GM19397 (cell line): ENCODE measurements around the gene SYK.

Source experiments
- ATAC-seq: cut with Tn5 transposase; IDR thresholded peaks from one replicate; pipeline ENCODE4 v1.9.1; 2021; ENCODE audit warnings: mild to moderate bottlenecking, moderate library complexity; ENCODE audit not compliant: unreplicated experiment

SYK gene

DNA sequence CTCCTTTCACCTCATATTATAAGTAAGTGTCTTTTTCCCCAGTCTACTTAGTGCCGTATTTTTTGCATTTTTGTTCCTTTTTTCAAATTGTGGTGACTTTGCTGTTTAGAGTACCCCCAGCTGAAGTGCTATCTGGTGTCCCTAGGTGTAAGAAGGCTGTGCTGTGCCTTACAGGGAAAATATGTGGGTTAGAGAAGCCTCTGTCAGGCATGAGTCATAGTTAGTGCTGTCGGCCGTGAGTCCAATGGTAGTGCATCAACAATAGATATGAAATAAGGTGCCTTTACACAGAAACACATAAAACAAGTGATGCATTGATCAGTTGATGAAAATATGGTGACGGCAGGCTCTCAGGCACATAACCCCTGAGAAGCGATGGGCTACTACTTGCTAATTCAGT lies 20.1 kb downstream of the SYK start:
- no peak for ATAC-seq

DNA sequence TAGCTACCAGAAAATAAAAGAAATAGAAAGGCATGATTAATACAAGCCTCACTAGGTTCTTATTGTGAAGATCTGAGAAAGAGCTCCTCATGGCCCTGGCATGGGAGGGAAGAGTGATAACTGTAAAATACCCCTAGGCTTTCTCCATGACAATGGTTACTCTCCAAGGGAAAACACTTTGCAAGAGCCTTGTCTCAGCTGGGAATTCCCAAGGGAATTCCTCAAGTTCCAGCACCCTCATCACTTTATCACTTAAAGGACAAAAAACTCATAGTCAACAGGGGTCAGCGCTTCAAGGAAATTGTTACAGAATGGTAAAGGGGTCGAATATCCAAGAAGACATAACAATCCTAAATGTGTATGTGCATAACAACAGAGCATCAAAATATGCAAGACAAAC lies 21.2 kb downstream of the SYK start:
- no peak for ATAC-seq

DNA sequence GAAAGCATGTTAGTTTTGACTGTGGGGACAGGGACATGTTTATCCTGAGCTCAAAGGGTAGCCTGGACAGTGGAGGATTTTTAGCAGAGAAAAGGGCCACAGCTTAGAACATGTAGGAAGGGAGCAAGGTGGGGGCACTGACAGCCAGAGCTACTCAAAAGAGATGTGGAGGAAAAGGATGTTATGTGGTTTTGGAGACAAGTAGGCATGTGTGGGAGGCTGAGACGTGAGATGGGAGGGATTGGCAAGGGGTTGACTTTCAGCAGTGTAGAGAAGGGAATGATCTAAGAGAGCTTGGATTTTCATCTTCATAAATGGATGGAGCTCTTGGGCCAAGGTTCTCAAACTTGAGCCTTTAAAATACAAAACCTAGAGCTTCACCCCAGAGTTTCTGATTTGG lies 24.0 kb downstream of the SYK start:
- ATAC-seq, result no peak

DNA sequence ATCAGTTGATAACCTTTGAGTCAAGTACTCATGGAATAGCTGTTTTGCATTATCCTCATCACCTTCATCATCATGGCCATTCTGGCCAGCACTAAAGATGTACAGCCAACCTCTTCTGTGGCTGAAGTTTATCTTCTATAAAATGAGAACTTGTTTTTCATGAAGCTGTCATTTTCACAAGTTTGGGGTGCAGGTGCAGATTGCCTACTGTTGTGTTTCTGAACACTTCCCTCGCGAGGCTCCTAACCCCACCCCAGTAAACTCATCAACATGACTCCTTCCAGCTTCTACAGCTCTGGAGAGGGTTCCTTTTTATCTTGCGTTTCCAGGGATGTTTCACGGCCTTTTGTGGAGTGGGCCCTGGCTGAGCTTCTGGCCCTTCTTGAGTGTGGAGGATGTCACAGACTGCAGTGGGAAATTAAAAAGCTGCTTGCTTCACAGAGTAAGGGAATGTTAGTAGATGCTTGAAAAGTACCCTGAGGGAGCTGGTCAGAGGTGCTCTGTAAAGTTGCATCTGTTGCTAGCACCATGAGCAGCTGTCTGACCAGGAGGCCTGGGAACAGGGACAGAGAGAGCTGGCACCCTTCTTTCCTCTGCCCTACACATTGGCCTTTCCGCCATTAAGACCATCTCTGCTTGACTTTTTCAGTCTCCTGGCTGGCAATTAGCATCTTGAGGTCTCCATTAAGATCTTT lies 24.9 kb downstream of the SYK start:
- no peak for ATAC-seq

DNA sequence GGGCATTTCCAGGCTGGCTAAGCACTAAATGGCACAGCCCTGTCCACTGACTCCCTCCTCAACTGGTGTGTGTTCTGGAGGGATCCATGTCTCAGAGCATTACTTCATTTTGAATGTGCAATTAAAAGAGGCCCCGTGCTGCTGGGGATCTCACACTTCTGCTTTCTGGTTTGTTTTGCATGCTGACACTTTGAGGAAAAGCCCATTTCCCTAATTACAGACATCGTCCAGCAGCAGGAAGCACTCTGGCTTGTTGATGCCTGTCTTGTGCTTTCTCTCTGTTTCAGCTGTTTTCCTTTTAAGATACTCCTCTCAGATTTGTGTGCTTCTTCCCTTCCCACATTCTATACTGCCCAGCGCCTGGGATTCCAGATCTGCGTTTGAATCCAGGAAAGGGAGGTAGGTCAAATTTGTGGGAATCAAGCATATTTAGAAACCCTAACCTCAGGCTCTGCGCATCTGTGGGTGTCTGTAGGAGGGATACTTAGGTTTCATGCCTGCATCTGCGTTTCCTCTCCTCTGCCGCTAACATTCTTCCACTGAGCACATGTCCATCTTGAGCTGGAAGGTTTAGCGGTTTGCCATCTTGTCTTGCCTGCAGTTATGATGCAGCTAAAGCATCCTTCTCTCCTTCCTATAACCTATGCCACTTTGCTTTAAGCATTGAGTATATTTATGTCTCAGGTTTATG lies 25.7 kb downstream of the SYK start:
- no peak for ATAC-seq

DNA sequence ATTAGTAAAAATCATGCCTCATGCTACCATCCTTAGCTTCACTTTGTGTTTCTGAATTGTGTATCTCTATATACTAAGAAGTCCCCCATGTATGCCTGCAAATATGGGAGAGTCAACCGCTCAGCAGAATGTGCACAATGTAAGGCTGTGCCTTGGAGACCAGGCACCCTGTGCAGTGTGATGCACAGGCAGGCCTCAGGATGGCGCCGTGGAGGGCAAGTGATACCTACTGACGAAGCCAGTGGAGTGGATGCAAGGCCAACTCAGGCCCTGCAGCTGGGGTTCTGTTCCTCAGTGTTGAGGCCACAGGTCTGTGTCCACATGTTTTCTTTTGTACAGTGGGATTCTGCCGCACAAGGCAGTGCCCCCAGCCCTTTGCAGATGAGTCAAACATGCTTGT lies 28.4 kb downstream of the SYK start:
- ATAC-seq, result no peak

DNA sequence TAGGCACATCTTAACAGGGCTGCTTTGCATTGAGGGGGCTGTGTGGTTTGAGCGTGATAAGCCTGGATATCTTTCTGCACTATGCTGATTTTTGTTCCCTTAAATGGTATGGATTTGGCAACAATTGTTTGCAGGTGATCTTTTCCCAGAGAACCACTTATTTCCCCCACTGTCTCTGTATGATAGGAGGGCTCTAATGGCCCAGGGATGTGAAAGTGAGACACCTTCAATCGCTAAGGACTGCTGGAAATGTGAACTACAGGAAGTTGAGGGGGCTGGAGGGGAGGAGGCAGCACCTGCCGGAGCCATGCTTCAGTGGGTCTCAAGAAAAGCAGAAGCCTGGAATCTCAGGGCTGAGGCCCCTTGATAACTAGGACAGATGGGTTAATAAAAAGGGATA lies 29.4 kb downstream of the SYK start:
- ATAC-seq, result peak; percentile 58

DNA sequence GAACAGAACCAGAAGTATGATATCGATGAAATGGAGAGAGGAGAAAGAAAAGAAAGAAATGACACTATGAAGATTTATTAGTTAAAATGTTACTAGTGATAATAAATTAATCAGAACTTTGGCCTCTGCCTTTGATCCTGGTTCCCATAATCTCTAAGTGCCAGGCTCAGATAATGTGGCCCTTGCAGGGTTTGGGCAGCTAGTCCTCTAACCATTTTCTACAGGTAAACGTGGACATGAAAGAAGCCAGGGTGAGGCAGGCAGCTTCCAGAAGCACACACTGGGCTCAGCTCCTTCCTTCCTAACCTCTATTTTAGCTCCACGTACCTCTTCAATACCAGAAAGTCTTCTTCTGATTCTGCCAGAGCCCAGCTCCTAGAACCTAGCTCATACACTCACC lies 30.6 kb downstream of the SYK start:
- ATAC-seq, result no peak

DNA sequence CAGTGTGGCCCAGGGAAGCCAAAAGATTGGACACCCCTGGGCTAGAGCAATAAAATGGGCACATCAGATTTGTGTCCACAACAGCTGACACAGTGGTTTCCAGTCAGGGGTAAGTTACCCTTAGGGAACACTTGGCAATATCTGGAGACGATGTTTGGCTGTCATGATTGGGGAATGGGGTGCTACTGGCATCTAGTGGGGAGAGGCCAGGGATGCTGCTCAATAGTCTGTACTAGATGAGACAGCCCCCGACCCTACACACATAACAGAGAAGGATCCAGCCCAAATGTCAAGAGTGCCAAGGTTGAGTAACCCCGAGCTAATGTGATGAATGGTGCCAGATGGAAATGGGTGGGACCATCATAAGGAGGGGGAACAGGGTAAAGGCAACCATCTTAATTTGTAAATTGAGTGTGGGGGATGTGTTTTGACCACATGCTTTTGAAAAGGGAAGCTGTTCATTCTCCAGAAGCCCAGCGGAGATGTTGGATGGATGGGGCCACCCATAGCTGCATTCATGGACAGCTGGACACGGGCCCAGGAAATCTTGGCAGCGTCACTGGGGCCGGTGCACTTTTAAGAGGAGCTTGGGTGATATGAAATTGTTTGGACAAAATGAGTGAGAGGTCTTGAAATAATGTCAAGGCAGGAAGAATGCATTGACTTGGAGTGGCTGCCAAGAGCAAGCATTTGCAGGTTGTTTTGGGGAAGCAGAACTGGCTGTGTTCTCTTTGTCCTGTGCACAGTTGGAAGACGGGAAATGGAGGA lies 33.4 kb downstream of the SYK start:
- no peak for ATAC-seq

DNA sequence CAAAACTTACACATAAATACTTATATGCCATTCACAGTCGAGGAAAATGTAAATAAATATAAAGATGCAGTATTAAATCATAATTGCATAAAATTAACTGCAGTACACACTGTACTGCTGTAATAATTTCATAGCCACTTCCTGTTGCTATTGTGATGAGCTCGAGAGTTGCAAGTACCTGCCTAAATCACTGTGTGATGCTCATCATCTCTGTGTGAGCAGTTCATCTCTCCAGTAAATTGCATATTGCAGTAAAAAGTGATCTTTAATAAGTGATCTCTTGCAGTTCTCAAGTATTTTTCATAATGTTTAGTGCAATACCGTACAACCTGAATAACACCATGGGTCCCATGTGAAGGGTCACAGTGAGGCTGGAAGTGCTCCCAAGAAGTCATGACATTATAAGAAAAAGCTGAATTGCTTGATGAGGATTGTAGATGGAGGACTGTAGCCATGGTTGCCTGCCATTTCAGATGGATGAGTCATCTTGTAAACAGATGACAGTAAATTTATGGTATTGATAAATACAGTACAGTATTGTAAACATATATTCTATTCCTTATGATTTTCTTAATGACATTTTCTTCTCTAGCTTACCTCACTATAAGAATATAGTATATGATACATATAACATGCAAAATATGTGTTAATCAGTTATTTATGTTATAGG lies 34.9 kb downstream of the SYK start:
- ATAC-seq, result no peak

DNA sequence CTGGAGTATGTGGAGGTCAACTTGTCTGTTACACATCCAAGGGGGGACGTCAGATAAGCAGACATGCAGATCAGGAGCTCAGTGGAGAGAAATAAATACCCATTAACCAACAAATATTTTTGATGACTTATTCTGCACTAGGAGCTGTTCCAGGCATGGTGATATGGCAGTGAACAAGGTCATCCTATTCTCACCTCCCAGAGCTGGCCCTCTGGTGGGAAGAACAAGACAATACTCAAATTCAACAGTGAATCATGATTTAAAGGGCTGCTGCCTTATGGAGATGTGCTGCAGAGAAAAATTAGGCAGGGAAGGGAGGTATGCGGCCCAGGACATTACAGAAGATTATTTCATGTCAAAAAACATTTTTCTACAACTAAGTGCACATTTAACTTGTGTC lies 36.5 kb downstream of the SYK start:
- no peak for ATAC-seq

DNA sequence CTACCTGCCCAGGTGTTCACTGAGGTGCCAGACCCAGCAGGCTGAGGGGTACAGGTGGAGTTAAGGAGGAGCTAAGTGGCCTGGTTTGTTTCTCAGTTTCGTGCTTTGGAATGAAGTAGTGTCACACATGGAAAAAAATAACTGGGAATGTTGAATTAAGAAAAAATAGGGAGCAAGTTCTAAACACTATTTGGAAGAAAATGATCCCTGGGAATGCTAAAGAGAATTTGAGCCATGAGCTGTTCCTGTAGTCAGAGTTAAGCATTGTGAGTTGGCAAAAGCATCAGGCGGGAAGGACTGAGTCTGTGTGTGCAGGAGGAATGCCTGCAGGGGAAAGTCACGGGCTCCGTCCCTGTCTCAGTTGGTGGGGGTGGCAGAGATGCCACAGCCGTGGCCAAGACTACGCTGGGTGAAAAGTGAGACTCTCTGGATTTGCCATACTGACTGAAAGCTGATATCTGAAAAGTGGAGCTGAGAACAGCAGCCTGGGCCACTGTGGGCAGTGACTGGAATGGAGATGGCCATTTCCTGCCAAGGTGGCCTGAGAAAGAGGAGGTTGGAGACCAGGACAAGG lies 37.0 kb downstream of the SYK start:
- ATAC-seq, result no peak

DNA sequence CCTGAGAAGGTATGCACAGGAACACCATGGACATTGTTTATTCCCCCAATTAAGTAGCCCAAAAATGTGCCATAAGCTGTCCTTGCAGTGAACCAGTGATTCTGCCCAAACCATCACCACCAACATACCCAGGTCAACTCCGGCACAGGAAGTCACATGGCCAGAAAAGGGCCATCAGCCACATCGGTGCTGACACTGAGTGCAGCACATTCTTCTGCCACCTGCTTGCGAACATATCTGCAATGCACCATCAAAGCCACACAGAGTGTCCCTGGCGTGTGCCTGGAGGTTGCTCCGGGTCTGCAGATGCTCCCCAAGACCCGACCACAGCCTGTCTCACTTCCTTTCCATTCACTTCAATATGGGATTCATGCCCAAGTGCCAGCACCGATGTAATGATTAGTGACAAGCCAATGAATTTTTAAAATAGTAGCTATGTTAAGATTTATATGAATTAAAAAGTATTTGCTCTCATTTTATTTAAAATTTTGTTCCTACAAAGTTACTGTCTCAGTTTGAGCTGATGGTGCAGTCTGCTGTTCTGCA lies 37.6 kb downstream of the SYK start:
- ATAC-seq, result peak; percentile 63

DNA sequence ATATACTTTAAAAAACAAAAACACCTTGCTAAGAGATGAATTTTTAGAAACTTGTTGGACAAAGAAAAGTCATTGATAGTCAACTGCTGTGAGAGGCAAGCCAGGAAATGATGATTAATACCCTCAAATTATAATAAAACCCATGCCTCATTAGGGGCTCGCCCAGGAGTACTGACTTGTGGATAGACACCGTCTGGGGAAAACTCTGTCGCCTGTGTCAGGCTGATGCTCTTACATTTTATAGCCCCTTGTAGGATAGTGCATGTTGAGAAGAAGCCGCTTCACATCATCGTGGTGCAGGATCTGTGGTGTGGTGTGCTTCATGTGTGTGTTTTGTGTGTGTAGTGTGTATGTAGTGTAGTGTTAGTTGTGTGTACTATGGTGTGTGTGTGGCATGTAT lies 39.1 kb downstream of the SYK start:
- ATAC-seq, result no peak

DNA sequence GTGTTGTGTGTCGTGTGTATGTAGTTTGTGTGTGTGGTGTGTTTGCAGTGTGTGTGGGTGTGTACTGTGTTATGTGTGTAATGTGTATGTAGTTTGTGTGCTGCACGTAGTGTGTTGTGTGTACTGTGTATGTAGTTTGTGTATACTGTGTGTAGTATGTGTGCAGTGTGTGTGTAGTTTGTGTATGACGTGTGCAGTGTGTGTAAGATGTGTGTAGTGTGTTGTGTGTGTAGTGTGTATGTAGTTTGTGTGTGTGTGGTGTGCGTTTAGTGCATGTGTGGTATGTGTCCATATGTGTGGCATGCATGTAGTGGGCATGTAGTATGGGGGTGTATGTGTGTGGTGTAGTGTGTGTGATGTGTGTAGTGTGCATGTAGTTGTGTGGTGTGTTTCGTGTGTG lies 39.6 kb downstream of the SYK start:
- no peak for ATAC-seq

DNA sequence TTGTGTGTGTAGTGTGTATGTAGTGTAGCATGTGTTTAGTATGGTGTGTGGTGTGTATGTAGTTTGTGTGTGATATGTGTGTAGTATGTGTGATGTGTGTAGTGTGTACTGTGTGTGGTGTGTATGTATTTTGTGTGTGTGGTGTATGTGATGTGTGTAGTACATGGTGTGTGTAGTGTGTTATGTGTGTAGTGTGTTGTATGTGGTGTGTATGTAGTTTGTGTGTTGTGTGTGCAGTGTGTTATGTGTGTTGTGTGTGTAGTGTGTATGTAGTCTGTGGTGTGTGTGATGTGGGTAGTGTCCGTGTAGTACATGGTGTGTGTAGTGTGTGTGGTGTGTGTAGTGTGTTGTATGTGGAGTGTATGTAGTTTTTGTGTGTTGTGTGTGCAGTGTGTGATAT lies 40.0 kb downstream of the SYK start:
- no peak for ATAC-seq

DNA sequence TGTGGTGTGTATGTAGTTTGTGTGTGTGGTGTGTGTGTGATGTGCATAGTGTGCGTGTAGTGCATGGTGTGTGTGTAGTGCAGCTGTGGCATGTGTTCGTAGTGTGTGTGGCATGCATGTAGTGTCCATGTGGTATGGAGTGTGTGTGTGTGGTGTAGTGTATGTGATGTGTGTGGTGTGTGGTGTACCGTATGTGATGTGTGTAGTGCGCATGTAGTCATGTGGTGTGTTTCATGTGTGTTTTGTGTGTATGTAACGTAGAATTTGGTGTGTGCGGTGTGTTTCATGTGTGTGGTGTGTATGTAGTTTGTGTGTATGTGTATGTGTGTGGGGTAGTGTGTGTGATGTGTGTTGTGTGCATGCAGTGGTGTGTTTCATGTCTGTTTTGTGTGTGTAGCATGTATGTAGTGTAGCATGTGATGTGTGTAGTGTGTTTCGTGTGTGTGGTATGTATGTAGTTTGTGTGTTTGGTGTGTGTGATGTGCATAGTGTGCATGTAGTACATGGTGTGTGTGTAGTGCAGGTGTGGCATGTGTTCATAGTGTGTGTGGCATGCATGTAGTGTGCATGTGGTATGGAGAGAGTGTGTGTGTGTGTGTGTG lies 40.7 kb downstream of the SYK start:
- ATAC-seq, result no peak

DNA sequence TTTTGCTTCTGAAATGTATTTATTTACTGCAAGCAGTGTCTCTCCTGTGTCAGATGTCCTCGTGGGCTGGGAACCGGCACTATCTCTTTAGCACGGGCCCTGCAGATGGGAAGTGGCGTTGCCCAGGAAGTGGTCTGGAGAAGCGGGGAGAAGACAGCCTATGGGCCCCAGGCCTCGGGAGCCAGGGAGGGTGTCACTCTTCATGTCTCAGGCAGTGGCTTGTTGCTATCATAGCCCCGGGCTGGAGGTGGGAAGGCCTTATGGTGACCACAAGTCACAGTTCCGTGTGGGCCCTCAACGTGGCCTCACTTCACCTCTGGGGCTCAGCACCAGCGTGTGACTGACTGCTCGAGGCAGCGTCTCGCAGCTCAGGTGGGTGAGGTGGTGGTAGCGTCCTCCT lies 41.4 kb downstream of the SYK start:
- ATAC-seq, result no peak

DNA sequence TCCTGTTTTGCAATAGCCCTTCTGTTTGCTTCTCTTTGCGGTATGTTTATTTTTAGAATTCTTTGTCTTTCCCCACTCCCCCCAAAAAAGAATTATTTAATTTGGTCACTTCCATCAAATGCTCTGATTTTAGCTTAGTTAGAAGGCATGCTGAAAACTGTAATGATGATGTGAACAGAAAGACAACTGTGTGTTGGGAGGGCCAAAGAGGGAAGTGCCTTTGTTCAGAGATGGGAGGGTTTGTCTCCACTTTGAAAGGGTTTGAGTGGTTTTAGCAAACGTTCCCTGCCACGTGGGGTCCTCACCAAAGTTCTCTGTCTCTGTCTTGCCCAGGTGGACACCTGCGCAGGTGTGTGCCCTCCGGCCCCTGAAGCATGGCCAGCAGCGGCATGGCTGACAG lies 41.9 kb downstream of the SYK start:
- ATAC-seq, result no peak

DNA sequence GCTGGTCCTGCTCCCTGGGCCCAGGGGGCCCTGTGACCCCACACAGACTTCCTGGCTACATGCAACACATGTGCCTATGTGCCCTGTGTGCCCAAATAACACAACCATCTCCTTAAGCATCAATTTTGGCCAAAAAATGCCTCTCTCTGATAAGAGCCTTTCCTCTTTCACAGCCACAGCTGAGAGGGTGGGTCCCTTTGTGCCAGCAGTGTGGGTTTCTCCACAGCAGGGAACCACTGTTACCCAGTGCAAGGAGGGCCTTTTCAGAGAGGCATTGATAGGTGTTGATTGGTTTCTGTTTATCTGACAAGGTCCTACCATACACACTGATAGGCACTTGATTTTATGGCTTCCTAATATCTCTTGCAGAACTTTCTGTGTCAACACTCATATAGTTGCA lies 42.7 kb downstream of the SYK start:
- ATAC-seq, result no peak
